OCI-M1 (cell line): ENCODE results near the gene C21orf91.

ENCODE experiments used
- DNase-seq: peaks from one replicate; lab custom pipeline; 2025; lab: John Stamatoyannopoulos, UW

C21orf91 gene

DNA sequence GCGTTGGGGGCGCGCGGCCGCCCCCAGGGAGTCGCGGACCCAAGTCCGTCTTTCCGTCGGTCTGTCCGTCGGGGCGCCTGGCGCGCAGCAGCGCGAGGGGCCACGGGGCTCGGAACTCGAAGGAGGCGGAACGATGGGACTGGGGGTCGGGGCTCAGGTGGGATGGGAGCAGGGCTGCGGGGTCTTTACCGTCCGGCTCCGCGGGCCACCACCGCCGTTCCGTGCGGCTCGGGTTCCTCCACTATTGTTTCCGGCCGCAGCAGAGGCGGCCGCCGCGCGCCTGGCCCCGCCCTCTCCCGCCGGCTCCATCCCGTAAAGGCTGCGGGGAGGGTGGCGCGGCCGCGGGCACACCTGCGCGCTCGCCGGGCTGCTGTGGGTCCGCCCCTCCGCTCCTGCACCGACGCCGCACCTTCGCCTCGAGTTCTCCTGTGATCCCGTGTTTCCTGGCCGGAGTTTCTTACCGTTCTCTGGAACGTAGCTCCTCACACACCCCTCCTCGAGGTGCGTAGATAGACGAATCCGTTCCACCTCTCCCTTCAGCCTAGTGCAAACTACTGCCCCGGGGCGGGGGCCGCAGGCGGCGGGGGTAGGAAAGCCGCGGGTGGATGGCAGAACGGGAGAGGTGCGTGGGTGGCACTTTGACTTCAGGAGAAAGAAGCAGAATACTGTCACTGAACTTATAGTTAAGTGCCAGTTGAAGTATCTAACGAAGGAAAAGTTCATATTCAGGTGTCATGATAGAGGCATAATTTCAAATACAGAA lies at the start of gene C21orf91:
Gene C21orf91 (minus strand): TSS at position 243 of the 763 bp plus-strand sequence. CDS start 1,038 bp downstream, outside the sequence.
- DNase-seq: peak; percentile 96

GRCh38 chr21:17866590-17866989 lies 47.4 kb upstream of the C21orf91 start:
- DNase-seq: peak; percentile 8

GRCh38 chr21:17859661-17860060 lies 40.5 kb upstream of the C21orf91 start:
- no peak for DNase-seq

- DNase-seq: no peak
Observed at GRCh38 chr21:17858747-17859146, 39.6 kb upstream of the C21orf91 start.

DNA sequence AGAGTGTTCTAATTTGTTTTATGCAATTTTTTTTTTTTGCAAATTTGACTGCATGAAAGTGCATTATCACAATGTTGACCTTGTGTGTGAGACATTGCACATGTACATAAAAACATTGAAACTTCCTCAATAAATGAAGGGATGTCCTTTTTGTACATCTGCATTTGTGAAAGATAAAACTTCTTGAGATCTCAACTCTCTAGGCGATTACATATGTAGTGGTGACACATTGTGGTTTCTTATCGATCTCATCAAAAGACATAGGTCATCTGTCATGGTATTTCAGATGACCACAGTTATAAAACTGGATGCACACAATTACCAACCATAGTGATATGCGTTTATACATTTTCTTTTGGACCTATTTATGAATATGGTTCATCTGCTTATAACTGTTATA lies 35.6 kb upstream of the C21orf91 start:
- peak; percentile 78 for DNase-seq

GRCh38 chr21:17853393-17854275 lies 34.5 kb upstream of the C21orf91 start:
- peak; percentile 18 for DNase-seq

DNA sequence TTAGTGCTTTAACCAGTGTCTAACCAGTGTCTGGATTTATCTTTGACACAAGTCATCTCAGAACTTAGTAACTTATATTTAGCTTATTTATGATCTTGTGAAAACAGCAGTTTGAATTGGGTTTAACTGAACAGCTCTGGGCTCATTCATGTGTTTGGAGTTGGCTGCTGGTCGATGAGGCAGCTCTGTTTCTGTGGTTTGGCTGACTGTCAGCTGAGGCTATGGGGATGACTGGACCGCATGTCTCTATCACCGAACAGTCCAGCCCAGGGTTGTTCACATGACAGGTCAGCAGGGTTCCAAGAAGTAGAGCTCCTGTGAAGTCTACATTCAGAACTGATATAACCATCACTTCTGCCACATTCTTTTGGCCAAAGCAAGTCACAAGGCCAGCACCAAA lies 29.1 kb upstream of the C21orf91 start:
- DNase-seq: peak; percentile 94

- no peak for DNase-seq
Observed at GRCh38 chr21:17841103-17841502, 21.9 kb upstream of the C21orf91 start.

DNA sequence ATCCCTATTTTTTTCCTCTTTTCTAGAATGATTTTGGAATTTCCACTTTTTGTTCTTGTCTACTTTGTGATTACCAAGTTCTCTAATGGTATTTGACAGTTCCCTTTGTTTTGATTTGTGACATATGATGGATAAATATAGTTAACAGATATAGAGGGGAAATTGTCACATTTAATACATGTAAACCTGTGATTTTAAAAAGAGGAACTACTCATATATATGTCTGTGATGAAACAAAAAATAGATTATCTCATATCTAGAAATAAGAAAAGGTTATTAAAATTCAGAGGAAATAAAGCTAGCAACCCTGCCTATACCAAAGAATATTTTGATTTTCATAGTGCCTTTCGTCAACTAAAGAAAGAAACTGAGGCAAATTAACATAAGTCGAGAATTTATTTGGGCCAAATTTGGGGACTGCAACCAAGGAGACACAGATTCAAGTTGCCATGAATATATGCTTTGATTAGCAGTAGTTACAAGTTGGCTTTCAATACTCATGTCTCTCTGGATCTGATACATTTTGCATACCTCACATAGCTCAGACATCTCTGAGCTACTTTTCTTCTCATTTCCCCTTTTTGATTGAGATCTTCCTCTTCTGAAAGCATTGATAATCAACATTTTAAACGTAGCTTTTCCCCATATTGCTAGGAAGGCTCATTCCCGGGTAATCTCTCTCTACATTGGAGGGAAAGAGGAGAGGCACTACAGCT lies 15.6 kb upstream of the C21orf91 start:
- no peak for DNase-seq

GRCh38 chr21:17829472-17829871 lies 10.3 kb upstream of the C21orf91 start:
- no peak for DNase-seq

DNA sequence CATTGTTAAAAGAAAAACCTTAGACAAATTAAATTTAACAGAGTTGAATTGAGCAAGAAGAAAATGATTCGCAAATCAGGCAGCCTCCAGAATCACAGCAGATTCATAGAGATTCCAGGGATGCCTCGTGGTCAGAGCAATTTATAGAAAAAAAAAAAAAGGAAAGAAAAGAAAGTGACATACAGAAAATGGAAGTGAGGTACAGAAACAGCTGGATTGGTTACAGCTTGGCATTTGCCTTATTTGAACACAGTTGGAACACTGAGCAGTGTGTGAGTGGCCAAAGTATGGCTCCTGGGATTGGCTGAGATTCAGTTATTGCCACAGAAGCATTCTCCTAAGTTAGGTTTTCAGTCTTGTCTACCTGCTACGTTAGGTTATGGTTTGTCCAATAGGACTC lies 9.1 kb upstream of the C21orf91 start:
- DNase-seq: no peak

DNA sequence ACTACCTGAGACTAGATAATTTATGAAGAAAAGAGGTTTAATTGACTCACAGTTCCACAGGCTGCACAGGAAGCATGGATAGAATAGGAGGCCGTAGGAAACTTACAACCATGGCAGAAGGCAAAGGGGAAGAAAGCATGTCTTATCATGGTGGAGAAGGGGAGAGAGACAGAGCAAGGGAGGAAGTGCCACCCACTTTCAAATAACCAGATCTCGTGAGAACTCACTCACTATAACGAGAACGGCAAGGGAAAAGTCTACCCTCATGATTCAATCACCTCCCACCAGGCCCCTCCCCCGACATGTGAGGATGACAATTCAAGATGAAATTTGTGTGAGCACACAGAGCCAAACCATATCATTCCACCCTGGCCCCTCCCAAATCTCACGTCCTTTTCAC lies 4.7 kb upstream of the C21orf91 start:
- peak; percentile 96 for DNase-seq

DNA sequence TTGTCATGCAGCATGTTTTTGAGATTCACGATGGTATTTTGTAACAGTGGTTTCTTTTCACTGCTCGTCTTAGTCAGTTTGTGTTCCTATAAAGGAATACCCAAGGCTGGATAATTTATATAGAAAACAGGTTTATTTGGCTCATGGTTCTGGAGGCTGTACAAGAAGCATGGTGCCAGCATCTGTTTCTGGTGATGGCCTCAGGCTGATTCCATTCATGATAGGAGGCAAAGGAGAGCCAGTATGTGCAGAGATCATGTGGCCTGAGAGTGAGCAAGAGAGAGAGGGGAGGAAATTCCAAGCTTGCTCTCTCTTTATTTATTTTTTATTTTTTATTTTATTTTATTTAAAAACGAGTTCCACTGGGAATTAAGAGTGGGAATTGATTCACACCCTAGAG lies 2.0 kb upstream of the C21orf91 start:
- peak; percentile 39 for DNase-seq

DNA sequence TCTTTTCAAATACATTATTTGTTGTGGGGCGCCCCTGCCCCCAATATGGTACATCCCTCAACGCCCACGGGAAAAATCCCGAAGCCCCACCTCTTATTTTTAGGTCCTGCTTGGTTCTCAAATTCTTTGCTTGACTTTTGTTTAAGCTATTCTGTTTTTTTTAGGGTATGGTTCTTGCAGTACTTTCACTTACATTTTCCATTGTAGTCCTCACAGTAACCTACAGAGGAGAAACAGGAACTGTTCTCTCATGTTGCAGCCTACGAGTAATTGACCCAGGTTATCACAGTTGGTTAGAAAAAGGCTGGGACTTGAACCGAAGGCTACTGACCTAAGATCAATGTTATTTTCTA lies 697 bp upstream of the C21orf91 start:
- peak; percentile 96 for DNase-seq

GRCh38 chr21:17818186-17819113 lies 706 bp downstream of the C21orf91 start:
- DNase-seq: peak; percentile 71

DNA sequence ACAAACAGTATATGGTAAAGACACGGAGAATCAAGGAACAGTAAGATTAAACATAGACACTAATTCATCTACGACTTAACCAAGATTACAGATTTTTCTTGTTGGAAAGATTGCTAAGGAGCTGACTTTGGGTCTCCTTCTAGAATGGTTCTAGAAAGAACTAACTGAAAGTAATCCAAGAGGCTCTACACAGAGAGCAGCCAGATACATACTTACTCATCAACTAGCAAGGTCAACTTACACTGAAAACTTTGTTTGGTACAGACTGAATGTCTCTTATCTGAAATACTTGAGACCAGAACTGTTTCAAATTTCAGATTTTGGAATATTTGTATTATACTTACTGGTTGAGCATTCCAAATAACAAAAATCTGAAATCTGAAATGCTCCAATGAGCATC lies 5.8 kb downstream of the C21orf91 start:
- no peak for DNase-seq

- DNase-seq: no peak
Observed at GRCh38 chr21:17805966-17806365, 13.2 kb downstream of the C21orf91 start.

DNA sequence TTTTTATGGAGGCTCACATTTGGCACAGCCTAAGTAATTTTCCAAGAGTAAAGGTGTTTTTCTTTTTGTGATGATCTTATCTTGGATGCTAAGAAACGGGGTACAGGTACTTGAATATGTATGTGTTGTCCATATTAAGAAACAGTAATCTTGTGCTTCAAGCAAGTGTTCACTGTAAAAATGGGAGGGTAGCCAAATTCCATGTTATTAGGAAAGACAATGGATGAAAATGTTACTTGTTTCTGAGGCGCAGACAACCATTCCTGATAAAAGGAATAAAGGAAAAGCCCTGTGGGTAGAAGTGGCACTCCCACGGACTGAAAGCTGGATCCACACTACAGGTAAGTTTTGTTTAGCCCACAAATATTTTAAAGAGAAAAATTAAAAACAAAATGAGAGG lies 15.6 kb downstream of the C21orf91 start:
- no peak for DNase-seq

DNA sequence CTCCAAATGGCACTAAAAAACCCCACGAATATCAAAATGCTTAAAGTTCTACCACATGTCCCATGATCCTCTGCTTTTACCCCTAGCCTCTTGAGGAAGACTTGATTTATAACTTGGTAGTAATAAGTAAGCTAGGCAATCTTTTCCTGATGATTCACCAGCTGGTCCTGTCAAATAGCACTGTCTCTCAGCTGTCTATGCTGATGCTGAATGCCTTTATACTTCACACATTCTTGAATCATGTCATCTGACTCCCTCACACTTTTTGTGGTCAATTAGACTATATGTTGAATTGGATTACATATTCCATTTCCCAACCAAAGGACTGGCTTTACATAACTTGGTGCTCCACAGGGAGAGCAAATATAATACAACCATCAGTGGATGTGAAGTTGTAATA lies 16.6 kb downstream of the C21orf91 start:
- DNase-seq: no peak

- DNase-seq: no peak
Observed at GRCh38 chr21:17799414-17800164, 19.6 kb downstream of the C21orf91 start.

DNA sequence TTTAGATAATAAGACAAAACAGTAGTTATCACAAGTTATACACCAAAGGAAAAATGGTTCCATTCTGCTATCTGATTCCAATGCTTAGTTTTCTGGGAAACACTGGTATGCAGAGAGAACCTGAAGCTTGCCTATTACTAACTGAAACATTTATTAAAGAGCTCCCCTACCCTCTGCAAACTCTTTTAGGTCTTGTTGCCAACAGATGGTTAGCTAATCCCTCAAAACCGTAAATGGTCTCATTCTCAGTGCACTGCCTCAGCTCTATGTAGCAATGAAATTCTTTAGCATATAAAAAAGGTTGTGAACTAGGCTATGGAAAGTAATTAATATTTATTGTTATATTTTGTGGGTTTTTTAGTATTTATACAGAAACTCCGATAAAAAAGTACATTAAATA lies 20.4 kb downstream of the C21orf91 start:
- DNase-seq: no peak
